PC-9 (cell line): ENCODE data around the gene DPY19L3. TPM values are rescaled to one million over a fixed set of nuclear protein-coding genes. Genes with fewer than 3 reads are reported as not detected.

ENCODE experiments used
- BruUV-seq: library from RNA; stranded (reverse); fragments of 400-500 nt; replicated peaks from 2 replicates; lab custom pipeline; 2021; lab: Mats Ljungman, UMichigan
- CTCF ChIA-PET: fragments of 300-600 bp; sonication (Branson Sonifier 250); formaldehyde crosslinking; loops from one replicate; lab custom pipeline; 2022; ENCODE audit warnings: antibody characterized with exemption; lab: Charles Lee
- POLR2A ChIA-PET: fragments of 300-600 bp; sonication (Branson Sonifier 250); formaldehyde crosslinking; loops from one replicate; lab custom pipeline; 2022; ENCODE audit warnings: antibody characterized with exemption; ENCODE audit not compliant: unreplicated experiment; lab: Charles Lee
- DNase-seq, 2 experiments: peaks; one replicate each; pipeline versions ENCODE4 v3.0.0 to v3.0.0-alpha.2; 2015 to 2022; ENCODE audit warnings: mixed read lengths in 1 of 2
- H2AFZ ChIP-seq: fragments of 200-600 bp; sonication (generic); 2 replicates; pipeline ENCODE4 v1.8.1; 2017; ENCODE audit warnings: antibody characterized with exemption
- H3F3A ChIP-seq: fragments of 200-600 bp; sonication (generic); 2 replicates; pipeline ENCODE4 v1.8.1; 2017; ENCODE audit warnings: antibody characterized with exemption, mild to moderate bottlenecking, low read depth; ENCODE audit not compliant: insufficient read depth
- H3K27ac ChIP-seq: fragments of 200-600 bp; sonication (generic); 2 replicates; pipeline ENCODE4 v1.6.1; 2016; ENCODE audit warnings: mixed run types
- H3K27me3 ChIP-seq: fragments of 200-600 bp; sonication (generic); 2 replicates; pipeline ENCODE4 v1.6.1; 2016; ENCODE audit warnings: low read depth, mixed run types; ENCODE audit not compliant: insufficient read depth
- H3K36me3 ChIP-seq: fragments of 200-600 bp; sonication (generic); 2 replicates; pipeline ENCODE4 v1.6.1; 2016; ENCODE audit warnings: low read depth, mixed run types
- H3K4me1 ChIP-seq: fragments of 200-600 bp; sonication (generic); replicated peaks from 2 replicates; pipeline ENCODE4 v1.6.1; 2016; ENCODE audit warnings: mixed run types; ENCODE audit not compliant: insufficient read depth
- H3K4me2 ChIP-seq: fragments of 200-600 bp; sonication (generic); 2 replicates; pipeline ENCODE4 v1.6.1; 2017; ENCODE audit warnings: mixed run types
- H3K4me3 ChIP-seq: fragments of 200-600 bp; sonication (generic); 2 replicates; pipeline ENCODE4 v1.6.1; 2016; ENCODE audit warnings: mixed run types
- H3K79me2 ChIP-seq: fragments of 200-600 bp; sonication (generic); 2 replicates; pipeline ENCODE4 v1.6.1; 2017; ENCODE audit warnings: low read depth, mixed run types
- H3K9me2 ChIP-seq: fragments of 200-600 bp; sonication (generic); 2 replicates; pipeline ENCODE4 v1.8.1; 2017; ENCODE audit warnings: mild to moderate bottlenecking; ENCODE audit not compliant: insufficient read depth
- H3K9me3 ChIP-seq: fragments of 200-600 bp; sonication (generic); 2 replicates; pipeline ENCODE4 v1.8.1; 2016; ENCODE audit warnings: low read depth; ENCODE audit not compliant: insufficient read depth
- H4K20me1 ChIP-seq: fragments of 200-600 bp; sonication (generic); 2 replicates; pipeline ENCODE4 v1.8.1; 2017; ENCODE audit not compliant: insufficient read depth
- EZH2 ChIP-seq: fragments of 200-600 bp; sonication (generic); IDR thresholded peaks from 2 replicates; pipeline ENCODE4 v1.8.0; 2017; ENCODE audit warnings: antibody characterized with exemption, low read depth
- intact Hi-C: fragments of 100-400 bp; cut with micrococcal nuclease; formaldehyde crosslinking; loops from one replicate; pipeline ENCODE4 v1.10.0; 2022; ENCODE audit not compliant: unreplicated experiment
- total RNA-seq: library from RNA; stranded (reverse); gene quantifications from 2 replicates; pipeline ENCODE4 v1.2.3, GENCODE V29; 2021
- TF ChIP-seq, protein P1 (sequence below): fragments of 200-600 bp; sonication (generic); conservative IDR thresholded peaks from 2 replicates; pipeline ENCODE4 v1.6.1; 2017; ENCODE audit warnings: mixed run types, antibody characterized with exemption, mild to moderate bottlenecking, moderate library complexity

The DPY19L3 gene
- total RNA-seq, 1 experiment from 2014 or later, result 22.3 TPM

DNA sequence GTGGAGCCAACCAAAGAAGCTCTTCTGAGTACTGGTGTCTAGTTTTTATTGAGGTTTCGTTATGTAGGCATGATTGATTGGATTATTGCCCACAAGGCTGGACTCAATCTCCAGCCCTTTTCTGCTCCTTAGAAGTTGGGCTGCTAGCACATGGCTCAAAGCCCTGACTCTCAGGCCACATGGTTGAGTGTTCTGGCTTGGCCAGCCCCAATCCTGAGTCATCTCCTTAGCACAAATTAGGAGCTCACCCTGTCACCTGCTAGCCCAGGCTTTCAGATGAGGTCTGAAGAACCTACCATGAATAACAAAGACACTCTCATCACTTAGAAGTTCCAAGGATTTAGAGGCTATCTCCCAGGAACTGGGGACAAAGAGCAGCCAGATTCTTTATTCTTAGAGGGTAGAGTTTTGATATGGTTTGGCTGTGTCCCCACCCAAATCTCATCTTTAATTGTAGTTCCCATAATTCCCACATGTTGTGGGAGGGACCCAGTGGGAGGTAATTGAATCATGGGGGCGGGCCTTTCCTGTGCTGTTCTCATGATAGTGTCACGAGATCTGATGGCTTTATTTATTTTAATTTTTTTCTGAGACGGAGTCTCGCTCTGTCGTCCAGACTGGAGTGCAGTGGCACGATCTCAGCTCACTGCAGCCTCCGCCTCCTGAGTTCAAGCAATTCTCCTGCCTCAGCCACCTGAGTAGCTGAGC is 11.3 kb downstream of the DPY19L3 start:
- no TSS peak for BruUV-seq

DNA sequence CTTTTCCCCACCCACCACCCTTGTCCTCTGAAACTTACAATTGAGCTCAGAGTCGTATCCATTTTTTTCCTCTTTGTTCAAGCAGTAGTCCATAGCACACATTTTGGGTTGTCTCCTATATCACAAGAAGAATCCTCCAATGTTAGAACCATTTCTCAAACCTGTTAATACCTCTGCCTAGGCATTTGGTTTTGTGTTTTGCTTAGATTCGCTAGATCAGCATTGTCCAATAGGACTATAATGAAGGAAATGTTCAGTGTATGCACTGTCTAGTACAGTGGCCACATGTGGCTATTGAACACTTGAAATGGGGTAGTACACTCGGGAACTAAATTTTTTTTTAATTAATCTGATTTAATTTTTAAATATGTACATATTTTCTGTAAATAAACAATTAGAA is 12.6 kb downstream of the DPY19L3 start:
- no peak overlapping the region for H3K27ac ChIP-seq
- no peaks in the 10 kb centered on the region for H4K20me1 ChIP-seq
- no peak overlapping the region for H3K4me2 ChIP-seq
- 0 out of 2 replicates have a peak, but pooled peaks cover 2% of the 10 kb centered on the region for H3K36me3 ChIP-seq
- intact Hi-C loops, result no loop called here
- no TSS peak for BruUV-seq
- no peaks in the 10 kb centered on the region for H3F3A ChIP-seq
- no peak overlapping the region for H2AFZ ChIP-seq
- no peak overlapping the region for H3K4me3 ChIP-seq
- no peaks in the 10 kb centered on the region for H3K27me3 ChIP-seq
- no peaks in the 10 kb centered on the region for H3K9me3 ChIP-seq
- ChIA-PET POLR2A (interaction anchor here (0.5 kb wide), 1 partner anchor 122 kb away, joined by 3 read pairs; no protein-coding TSS in a partner anchor), CTCF (no interaction called here)
- no peaks in the 10 kb centered on the region for H3K79me2 ChIP-seq
- no peaks in the 10 kb centered on the region for H3K9me2 ChIP-seq
- TF ChIP-seq EZH2, result no peak
- TF ChIP-seq, protein P1, sequence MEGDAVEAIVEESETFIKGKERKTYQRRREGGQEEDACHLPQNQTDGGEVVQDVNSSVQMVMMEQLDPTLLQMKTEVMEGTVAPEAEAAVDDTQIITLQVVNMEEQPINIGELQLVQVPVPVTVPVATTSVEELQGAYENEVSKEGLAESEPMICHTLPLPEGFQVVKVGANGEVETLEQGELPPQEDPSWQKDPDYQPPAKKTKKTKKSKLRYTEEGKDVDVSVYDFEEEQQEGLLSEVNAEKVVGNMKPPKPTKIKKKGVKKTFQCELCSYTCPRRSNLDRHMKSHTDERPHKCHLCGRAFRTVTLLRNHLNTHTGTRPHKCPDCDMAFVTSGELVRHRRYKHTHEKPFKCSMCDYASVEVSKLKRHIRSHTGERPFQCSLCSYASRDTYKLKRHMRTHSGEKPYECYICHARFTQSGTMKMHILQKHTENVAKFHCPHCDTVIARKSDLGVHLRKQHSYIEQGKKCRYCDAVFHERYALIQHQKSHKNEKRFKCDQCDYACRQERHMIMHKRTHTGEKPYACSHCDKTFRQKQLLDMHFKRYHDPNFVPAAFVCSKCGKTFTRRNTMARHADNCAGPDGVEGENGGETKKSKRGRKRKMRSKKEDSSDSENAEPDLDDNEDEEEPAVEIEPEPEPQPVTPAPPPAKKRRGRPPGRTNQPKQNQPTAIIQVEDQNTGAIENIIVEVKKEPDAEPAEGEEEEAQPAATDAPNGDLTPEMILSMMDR, result no peak
- no peaks in the 10 kb centered on the region for H3K4me1 ChIP-seq
- no peak for DNase-seq

More for the DNA sequence above, 11.3 kb downstream of the DPY19L3 start:
- ChIA-PET POLR2A (no interaction called here), CTCF (no interaction called here)
- no peak for DNase-seq
- Histone ChIP-seq H3K4me1 (no peaks in the 10 kb centered on the region), H3K79me2 (no peaks in the 10 kb centered on the region), H3K9me2 (no peaks in the 10 kb centered on the region), H3K4me2 (no peak overlapping the region), H3K4me3 (no peak overlapping the region), H4K20me1 (no peaks in the 10 kb centered on the region), H3K27me3 (no peaks in the 10 kb centered on the region), H3K27ac (no peak overlapping the region), H2AFZ (no peak overlapping the region), H3F3A (no peaks in the 10 kb centered on the region), H3K36me3 (peaks cover 6% of the 10 kb centered on the region; the same call in 1 of the 2 replicates), H3K9me3 (no peaks in the 10 kb centered on the region)
- intact Hi-C loops, result no loop called here
- TF ChIP-seq, protein P1, result no peak
- TF ChIP-seq EZH2, result no peak

DNA sequence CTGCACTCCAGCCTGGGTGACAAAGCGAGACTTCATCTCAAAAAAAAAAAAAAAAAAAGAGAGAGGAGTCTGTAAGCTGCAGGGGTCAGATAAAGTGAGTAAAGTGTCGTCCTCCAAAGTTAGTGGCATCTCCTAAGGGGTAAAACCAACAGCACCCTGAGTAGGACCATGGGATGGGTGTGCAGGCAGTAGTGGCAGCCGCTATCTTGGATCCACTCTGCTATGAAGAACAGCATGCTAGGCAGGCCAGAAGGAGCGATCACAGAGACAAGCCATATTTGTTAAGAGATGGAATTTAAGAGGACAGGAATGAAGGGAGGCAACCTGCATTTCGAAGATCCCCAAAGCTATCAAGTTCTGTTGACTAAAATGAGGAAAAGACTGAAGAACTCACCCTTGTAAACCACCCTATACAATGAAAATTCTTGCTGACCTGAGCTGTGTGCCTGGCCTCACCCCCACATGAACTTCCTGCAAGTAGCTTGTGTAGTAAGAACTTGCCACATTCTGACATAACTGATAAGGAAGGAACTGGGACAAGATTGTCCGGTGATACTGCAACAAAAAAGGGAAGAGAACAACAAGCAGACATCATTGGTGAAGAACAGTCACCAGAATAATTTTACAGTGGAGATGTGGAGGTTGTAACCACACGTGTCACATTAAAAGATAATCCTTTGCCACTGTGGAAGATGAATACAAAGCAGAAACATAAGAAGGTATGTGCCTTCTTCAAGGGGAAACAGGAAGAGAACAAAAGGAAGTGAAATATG is 16.2 kb downstream of the DPY19L3 start:
- Histone ChIP-seq H3K9me2 (0 out of 2 replicates have a peak, but pooled peaks cover 3% of the 10 kb centered on the region), H3K4me1 (no peaks in the 10 kb centered on the region), H3K27ac (no peak overlapping the region), H2AFZ (no peak overlapping the region), H3K9me3 (no peaks in the 10 kb centered on the region), H4K20me1 (no peaks in the 10 kb centered on the region), H3K36me3 (0 out of 2 replicates have a peak, but pooled peaks cover 2% of the 10 kb centered on the region), H3K4me3 (no peak overlapping the region), H3K79me2 (no peaks in the 10 kb centered on the region), H3F3A (no peaks in the 10 kb centered on the region), H3K4me2 (no peak overlapping the region), H3K27me3 (no peaks in the 10 kb centered on the region)
- intact Hi-C loops, result no loop called here
- no peak for DNase-seq
- BruUV-seq, result no TSS peak
- no peak for TF ChIP-seq EZH2
- TF ChIP-seq, protein P1, result no peak
- POLR2A ChIA-PET, result no interaction called here
- CTCF ChIA-PET, result no interaction called here
